Activated T-cell treated with anti-CD3 and anti-CD28 coated beads for 4 hours (primary cell): ENCODE results near the gene PICK1.

ENCODE experiments used
- DNase-seq: peaks from one replicate; pipeline ENCODE4 v3.0.0-alpha.2; 2020

The PICK1 gene

GRCh38 chr22:38056969-38057891 is at the start of gene PICK1:
PICK1 (plus strand) TSS chr22:38057404; CDS start chr22:38057810, 406 bp downstream.
- DNase-seq, result peak; percentile 63

- DNase-seq, result no peak
Measured at GRCh38 chr22:38009000-38009806, 48.0 kb upstream of the PICK1 start.

GRCh38 chr22:38012604-38013072 is 44.6 kb upstream of the PICK1 start:
- DNase-seq, result no peak

- DNase-seq, result no peak
Measured at GRCh38 chr22:38014083-38014482, 43.1 kb upstream of the PICK1 start.

GRCh38 chr22:38016182-38017151 is 40.7 kb upstream of the PICK1 start:
- DNase-seq, result no peak

GRCh38 chr22:38017272-38017920 is 39.8 kb upstream of the PICK1 start:
- DNase-seq, result no peak

GRCh38 chr22:38017939-38018885 is 39.0 kb upstream of the PICK1 start:
- no peak for DNase-seq

GRCh38 chr22:38018938-38019827 is 38.0 kb upstream of the PICK1 start:
- DNase-seq, result no peak

GRCh38 chr22:38021206-38021605 is 36.0 kb upstream of the PICK1 start:
- DNase-seq, result no peak

GRCh38 chr22:38023045-38023444 is 34.2 kb upstream of the PICK1 start:
- no peak for DNase-seq

- no peak for DNase-seq
Measured at GRCh38 chr22:38025514-38025913, 31.7 kb upstream of the PICK1 start.

GRCh38 chr22:38026130-38027111 is 30.8 kb upstream of the PICK1 start:
- no peak for DNase-seq

- no peak for DNase-seq
Measured at GRCh38 chr22:38027487-38027886, 29.7 kb upstream of the PICK1 start.

- DNase-seq, result no peak
Measured at GRCh38 chr22:38028344-38029130, 28.7 kb upstream of the PICK1 start.

- no peak for DNase-seq
Measured at GRCh38 chr22:38029370-38029769, 27.8 kb upstream of the PICK1 start.

- no peak for DNase-seq
Measured at GRCh38 chr22:38029901-38030300, 27.3 kb upstream of the PICK1 start.

- no peak for DNase-seq
Measured at GRCh38 chr22:38030311-38031133, 26.7 kb upstream of the PICK1 start.
